ENCODE data around the gene NR0B2.
A peak's percentile ranks its signal among the peaks of the same experiment; 100 is the strongest.
"Not testable (repeated sequence)": the region's sequence is repeated elsewhere in the genome, so short reads cannot be mapped to it uniquely, and the experiment has no call there.

NR0B2 gene

GRCh38 chr1:26913754-26914619 lies at the start of gene NR0B2:
Gene NR0B2 (minus strand): TSS chr1:26913975. CDS start chr1:26913940, 35 bp downstream.
- peak; percentile 46 for DNase-seq (ENCODE audit: low spot score)

GRCh38 chr1:26961826-26962225 lies 48.1 kb upstream of the NR0B2 start:
- DNase-seq (ENCODE audit: low spot score): no peak

- DNase-seq (ENCODE audit: low spot score): no peak
These were observed 46.8 kb upstream of the NR0B2 start for GRCh38 chr1:26960625-26960966.

- peak; percentile 43 for DNase-seq (ENCODE audit: low spot score)
These were observed 46.2 kb upstream of the NR0B2 start, which contains the start of gene KDF1 for GRCh38 chr1:26959722-26960624. Gene KDF1 (minus strand): TSS chr1:26960468. CDS start chr1:26952380, 8,088 bp downstream.

- DNase-seq (ENCODE audit: low spot score): no peak
These were observed 45.5 kb upstream of the NR0B2 start for GRCh38 chr1:26959270-26959669.

- DNase-seq (ENCODE audit: low spot score): no peak
These were observed 43.5 kb upstream of the NR0B2 start for GRCh38 chr1:26957306-26957705.

GRCh38 chr1:26956321-26956720 lies 42.5 kb upstream of the NR0B2 start:
- no peak for DNase-seq (ENCODE audit: low spot score)

GRCh38 chr1:26953374-26953773 lies 39.6 kb upstream of the NR0B2 start:
- no peak for DNase-seq (ENCODE audit: low spot score)

- no peak for DNase-seq (ENCODE audit: low spot score)
These were observed 38.2 kb upstream of the NR0B2 start for GRCh38 chr1:26951821-26952497.

- no peak for DNase-seq (ENCODE audit: low spot score)
These were observed 37.4 kb upstream of the NR0B2 start for GRCh38 chr1:26951216-26951615.

GRCh38 chr1:26950602-26951001 lies 36.8 kb upstream of the NR0B2 start:
- no peak for DNase-seq (ENCODE audit: low spot score)

GRCh38 chr1:26949926-26950319 lies 36.1 kb upstream of the NR0B2 start:
- DNase-seq (ENCODE audit: low spot score): no peak

GRCh38 chr1:26949266-26949925 lies 35.6 kb upstream of the NR0B2 start:
- no peak for DNase-seq (ENCODE audit: low spot score)

- not testable (repeated sequence) for DNase-seq (ENCODE audit: low spot score)
These were observed 34.9 kb upstream of the NR0B2 start for GRCh38 chr1:26948725-26949057.

GRCh38 chr1:26946270-26946669 lies 32.5 kb upstream of the NR0B2 start:
- DNase-seq (ENCODE audit: low spot score): no peak

- DNase-seq (ENCODE audit: low spot score): no peak
These were observed 32.0 kb upstream of the NR0B2 start for GRCh38 chr1:26945728-26946127.

- DNase-seq (ENCODE audit: low spot score): no peak
These were observed 31.4 kb upstream of the NR0B2 start for GRCh38 chr1:26945138-26945537.

GRCh38 chr1:26942656-26943055 lies 28.9 kb upstream of the NR0B2 start:
- DNase-seq (ENCODE audit: low spot score): no peak

GRCh38 chr1:26941311-26941710 lies 27.5 kb upstream of the NR0B2 start:
- DNase-seq (ENCODE audit: low spot score): no peak

- no peak for DNase-seq (ENCODE audit: low spot score)
These were observed 24.9 kb upstream of the NR0B2 start for GRCh38 chr1:26938659-26939025.

GRCh38 chr1:26938004-26938658 lies 24.4 kb upstream of the NR0B2 start:
- DNase-seq (ENCODE audit: low spot score): no peak

All from NAMALWA (cell line).